Progenitor cell of endocrine pancreas (in vitro differentiated cells): ENCODE results near the gene PLXNB1. TPM values are rescaled to one million over a fixed set of nuclear protein-coding genes. Genes with fewer than 3 reads are reported as not detected.
"Not testable (repeated sequence)": the region's sequence is repeated elsewhere in the genome, so short reads cannot be mapped to it uniquely, and the experiment has no call there.

Source experiments
- DNase-seq: peaks from one replicate; pipeline ENCODE4 v3.0.0; 2021; ENCODE audit warnings: low spot score; ENCODE audit not compliant: unreplicated experiment
- H3K27ac Mint-ChIP-seq: 2 replicates; pipeline ENCODE4 v1.8.0; 2021; ENCODE audit warnings: mild to moderate bottlenecking, moderate library complexity, mixed read lengths
- H3K27me3 Mint-ChIP-seq: 2 replicates; pipeline ENCODE4 v1.8.0; 2021; ENCODE audit warnings: mixed read lengths
- H3K36me3 Mint-ChIP-seq: 2 replicates; pipeline ENCODE4 v1.8.0; 2022; ENCODE audit warnings: mixed read lengths; ENCODE audit not compliant: insufficient read depth
- H3K4me1 Mint-ChIP-seq: 2 replicates; pipeline ENCODE4 v1.8.0; 2021; ENCODE audit warnings: low read depth, mixed read lengths
- H3K4me3 Mint-ChIP-seq: 2 replicates; pipeline ENCODE4 v1.8.0; 2021; ENCODE audit warnings: low read depth, mild to moderate bottlenecking, moderate library complexity, mixed read lengths
- H3K9me3 Mint-ChIP-seq: 2 replicates; pipeline ENCODE4 v1.8.0; 2021; ENCODE audit warnings: low read depth, mixed read lengths
- total RNA-seq: library from RNA; stranded (reverse); gene quantifications from 2 replicates; pipeline ENCODE4 v1.2.1, GENCODE V29; 2021
- TF ChIP-seq, protein P1 (sequence below): fragments of 200-600 bp; sonication (generic); IDR thresholded peaks from one replicate; pipeline ENCODE4 v1.5.0; 2021; ENCODE audit warnings: antibody characterized with exemption, mild to moderate bottlenecking; ENCODE audit not compliant: unreplicated experiment

The PLXNB1 gene
- total RNA-seq, 1 donor from 2014 or later: 543 TPM

DNA sequence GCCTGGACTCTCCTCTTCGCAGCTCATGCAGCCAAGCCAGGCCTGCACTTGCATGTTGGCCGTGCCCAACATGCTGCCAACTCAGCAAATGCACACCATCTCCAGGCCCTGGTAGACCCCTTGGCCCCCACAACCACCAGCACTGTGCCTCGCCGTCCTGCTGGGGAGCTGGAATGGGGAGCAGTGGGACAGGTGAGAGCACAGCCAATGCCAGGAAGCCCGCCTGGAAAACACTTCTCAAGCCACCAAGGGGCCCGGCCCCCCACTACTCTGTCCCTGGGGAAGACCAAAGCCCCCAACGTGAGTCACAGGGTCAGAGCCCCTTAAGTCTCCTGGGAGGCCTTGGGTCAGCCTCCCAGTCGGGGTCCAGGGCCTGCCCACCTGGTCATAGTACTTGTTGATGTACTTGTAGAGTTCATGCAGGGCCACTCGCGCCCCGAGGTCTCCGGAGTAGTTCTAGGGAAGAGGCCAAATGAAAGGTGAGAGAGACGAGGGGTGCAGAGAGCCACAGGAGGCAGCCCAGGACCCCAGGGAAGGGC lies 24.5 kb downstream of the PLXNB1 start:
- Mint-ChIP-seq H3K4me3 (no peak overlapping the region), H3K9me3 (no peaks in the 10 kb centered on the region), H3K4me1 (peaks cover 2% of the 10 kb centered on the region), H3K27ac (peak overlapping the region; percentile 31), H3K27me3 (no peaks in the 10 kb centered on the region), H3K36me3 (peaks cover 31% of the 10 kb centered on the region)
- TF ChIP-seq, protein P1, sequence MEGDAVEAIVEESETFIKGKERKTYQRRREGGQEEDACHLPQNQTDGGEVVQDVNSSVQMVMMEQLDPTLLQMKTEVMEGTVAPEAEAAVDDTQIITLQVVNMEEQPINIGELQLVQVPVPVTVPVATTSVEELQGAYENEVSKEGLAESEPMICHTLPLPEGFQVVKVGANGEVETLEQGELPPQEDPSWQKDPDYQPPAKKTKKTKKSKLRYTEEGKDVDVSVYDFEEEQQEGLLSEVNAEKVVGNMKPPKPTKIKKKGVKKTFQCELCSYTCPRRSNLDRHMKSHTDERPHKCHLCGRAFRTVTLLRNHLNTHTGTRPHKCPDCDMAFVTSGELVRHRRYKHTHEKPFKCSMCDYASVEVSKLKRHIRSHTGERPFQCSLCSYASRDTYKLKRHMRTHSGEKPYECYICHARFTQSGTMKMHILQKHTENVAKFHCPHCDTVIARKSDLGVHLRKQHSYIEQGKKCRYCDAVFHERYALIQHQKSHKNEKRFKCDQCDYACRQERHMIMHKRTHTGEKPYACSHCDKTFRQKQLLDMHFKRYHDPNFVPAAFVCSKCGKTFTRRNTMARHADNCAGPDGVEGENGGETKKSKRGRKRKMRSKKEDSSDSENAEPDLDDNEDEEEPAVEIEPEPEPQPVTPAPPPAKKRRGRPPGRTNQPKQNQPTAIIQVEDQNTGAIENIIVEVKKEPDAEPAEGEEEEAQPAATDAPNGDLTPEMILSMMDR: no peak
- DNase-seq: peak; percentile 6

DNA sequence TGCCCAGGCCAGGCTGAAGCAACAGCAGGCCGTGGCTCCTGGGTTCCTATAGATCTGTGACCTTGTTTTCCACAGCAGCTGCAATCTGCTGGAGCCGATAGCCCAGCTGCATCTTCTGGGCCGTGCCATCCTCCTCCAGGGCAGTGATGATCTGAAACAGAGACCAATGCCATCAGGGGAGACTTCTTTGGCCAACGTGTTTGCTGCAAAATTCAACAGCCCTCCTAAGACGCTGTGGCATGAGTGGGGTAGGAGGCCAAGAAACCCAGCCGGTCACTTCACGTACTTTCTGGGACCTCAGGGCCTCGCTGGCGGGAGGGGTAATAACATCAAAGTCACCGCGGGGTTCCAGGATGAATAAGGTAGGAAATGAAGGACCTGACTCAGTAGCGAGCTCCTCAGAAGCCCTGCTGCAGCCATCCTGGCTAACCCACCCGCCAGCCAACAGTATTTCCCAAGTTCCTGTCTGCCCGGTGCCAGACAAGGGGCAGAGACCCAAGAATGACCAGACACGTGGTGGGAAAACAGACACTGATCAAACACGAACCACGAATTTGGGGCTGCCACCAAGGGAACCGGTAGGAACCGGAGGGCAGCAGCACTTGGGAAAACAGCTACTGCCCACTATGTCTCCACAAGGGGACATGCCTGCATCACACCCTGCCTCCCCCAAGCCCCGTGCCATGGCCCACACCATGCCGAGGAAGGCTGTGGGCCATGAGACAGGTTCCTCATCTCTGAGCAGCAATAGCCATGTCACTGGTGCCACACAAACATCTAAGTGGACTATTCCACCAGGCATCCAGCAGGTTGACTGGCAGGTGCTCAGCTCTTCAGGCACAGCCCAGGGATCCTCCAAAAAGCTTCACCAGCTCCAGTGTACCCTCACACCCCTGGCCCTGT lies 25.2 kb downstream of the PLXNB1 start:
- TF ChIP-seq, protein P1: no peak
- Mint-ChIP-seq H3K27ac (peak overlapping the region; percentile 31), H3K4me3 (no peak overlapping the region), H3K36me3 (peaks cover 31% of the 10 kb centered on the region), H3K27me3 (no peaks in the 10 kb centered on the region), H3K9me3 (no peaks in the 10 kb centered on the region), H3K4me1 (peaks cover 2% of the 10 kb centered on the region)
- DNase-seq: no peak

DNA sequence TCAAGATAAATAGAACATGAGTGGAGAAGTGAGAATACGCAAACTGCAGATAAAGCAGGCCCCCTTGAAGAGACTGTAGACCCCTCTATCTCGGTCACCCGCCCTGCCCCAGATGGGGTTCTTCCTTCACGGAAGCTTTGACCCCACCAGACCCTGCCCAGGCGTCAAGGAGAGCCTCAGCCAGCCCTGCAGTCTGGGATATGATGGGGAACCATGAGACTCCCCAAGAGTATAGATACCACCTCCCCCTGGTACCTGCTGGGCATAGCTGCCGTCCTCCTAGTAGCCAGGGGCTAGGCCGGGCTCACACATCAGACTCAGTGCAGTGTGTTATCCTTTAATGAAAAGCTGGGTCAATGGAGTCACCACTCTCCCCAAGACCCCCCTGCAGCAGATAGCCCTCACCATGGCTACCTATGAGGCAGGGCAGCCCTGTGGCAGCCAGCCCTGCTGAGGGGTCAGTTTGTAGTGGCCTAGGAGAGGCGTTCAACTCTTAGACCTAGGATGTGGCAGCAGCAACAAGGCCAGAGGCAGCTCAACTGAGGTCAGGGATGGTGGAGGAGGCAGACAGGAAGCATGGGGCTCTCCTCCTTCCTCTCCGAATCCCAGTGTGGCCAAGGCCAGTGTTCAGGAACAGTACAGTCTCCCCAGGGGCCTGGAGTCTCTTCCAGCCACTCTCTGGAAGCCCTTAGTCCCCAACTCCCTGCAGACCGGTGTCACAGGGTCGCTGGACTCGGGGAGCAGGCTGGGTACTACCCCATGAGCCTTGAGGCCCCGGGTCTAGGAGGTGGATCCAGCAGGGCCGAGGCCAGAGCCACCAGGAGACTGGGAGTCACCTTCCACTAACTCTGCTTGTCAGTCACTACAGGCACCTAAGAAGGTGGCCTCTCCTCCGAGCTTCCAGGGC lies 26.1 kb downstream of the PLXNB1 start:
- TF ChIP-seq, protein P1: no peak
- Mint-ChIP-seq H3K4me1 (peaks cover 6% of the 10 kb centered on the region), H3K9me3 (no peaks in the 10 kb centered on the region), H3K4me3 (no peak overlapping the region), H3K27me3 (no peaks in the 10 kb centered on the region), H3K27ac (no peak overlapping the region), H3K36me3 (peaks cover 23% of the 10 kb centered on the region)
- DNase-seq: no peak

DNA sequence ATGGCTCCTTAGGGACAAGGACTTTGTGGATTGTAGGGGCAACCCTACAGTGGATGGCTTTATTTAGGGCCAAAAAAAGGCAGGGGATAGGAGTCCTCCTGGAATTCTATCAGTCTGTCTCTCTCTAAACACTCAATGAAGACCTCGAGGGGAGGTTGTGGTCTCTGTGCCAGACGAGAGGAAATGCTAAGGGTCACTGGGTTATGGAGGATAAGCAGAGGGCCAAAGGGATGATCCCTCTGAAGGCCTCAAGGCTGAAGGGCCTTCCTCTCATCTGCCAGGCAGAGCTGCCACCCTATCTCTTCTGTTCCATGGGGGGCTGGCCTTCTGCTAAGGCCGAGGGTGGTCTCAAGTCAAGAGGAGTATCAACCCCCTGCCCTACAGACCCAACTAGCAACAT lies 27.0 kb downstream of the PLXNB1 start:
- Mint-ChIP-seq H3K27ac (peak overlapping the region; percentile 90), H3K9me3 (no peaks in the 10 kb centered on the region), H3K27me3 (no peaks in the 10 kb centered on the region), H3K4me1 (peaks cover 9% of the 10 kb centered on the region), H3K4me3 (no peak overlapping the region), H3K36me3 (peaks cover 19% of the 10 kb centered on the region)
- TF ChIP-seq, protein P1: no peak
- DNase-seq: no peak

DNA sequence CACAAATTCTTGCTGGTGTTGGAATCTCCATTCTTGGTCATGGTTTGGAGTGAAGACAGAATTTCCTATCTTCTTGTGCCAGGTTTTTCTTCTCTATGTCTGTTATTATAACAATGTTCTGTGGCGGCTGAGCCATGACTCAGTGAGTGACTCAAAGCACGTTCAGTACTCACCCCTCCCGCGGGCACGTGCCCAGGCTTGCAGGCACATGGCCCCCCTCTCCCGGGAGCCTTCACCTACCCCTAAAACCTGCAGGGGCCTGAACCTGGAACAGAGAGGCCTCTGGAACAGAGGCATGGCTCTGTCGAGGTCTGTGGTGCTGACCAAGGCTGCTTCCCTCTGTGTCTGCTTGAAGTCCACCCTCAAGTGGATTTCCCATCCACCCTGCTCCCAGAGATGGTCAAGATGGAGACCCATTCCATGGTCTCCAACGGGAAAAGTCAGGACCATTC lies 27.6 kb downstream of the PLXNB1 start:
- Mint-ChIP-seq H3K4me1 (peaks cover 9% of the 10 kb centered on the region), H3K27me3 (no peaks in the 10 kb centered on the region), H3K9me3 (no peaks in the 10 kb centered on the region), H3K36me3 (peaks cover 18% of the 10 kb centered on the region), H3K27ac (peak overlapping the region; percentile 74), H3K4me3 (no peak overlapping the region)
- no peak for DNase-seq
- TF ChIP-seq, protein P1: no peak

DNA sequence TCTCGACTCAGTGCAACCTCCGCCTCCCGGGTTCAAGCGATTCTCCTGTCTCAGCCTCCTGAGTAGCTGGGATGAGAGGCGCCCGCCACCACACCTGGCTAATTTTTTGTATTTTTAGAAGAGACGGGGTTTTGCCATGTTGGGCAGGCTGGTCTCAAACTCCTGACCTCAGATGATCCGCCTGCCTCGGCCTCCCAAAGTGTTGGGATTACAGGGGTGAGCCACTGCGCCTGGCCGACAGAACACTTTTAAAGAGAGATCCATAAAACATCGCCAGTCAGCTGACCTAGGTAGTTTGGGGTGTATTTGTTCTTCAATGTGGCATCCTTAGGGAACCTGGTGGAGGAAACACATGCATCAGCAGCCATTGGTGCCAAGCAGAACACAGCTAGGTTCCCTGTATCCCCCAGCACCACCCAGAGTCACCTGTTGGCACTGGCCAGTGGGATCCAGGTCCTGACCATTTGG lies 28.4 kb downstream of the PLXNB1 start:
- H3K36me3 Mint-ChIP-seq: peaks cover 15% of the 10 kb centered on the region
- H3K27me3 Mint-ChIP-seq, H3K9me3 Mint-ChIP-seq, H3K4me1 Mint-ChIP-seq, H3K4me3 Mint-ChIP-seq, DNase-seq, H3K27ac Mint-ChIP-seq: not testable (repeated sequence)
